ENCODE data around the gene AKAP7.
"Not testable (repeated sequence)": the region's sequence is repeated elsewhere in the genome, so short reads cannot be mapped to it uniquely, and the experiment has no call there.

GRCh38 chr6:131090339-131090738 lies 44.9 kb upstream of the AKAP7 start:
- TF ChIP-seq, protein P1, sequence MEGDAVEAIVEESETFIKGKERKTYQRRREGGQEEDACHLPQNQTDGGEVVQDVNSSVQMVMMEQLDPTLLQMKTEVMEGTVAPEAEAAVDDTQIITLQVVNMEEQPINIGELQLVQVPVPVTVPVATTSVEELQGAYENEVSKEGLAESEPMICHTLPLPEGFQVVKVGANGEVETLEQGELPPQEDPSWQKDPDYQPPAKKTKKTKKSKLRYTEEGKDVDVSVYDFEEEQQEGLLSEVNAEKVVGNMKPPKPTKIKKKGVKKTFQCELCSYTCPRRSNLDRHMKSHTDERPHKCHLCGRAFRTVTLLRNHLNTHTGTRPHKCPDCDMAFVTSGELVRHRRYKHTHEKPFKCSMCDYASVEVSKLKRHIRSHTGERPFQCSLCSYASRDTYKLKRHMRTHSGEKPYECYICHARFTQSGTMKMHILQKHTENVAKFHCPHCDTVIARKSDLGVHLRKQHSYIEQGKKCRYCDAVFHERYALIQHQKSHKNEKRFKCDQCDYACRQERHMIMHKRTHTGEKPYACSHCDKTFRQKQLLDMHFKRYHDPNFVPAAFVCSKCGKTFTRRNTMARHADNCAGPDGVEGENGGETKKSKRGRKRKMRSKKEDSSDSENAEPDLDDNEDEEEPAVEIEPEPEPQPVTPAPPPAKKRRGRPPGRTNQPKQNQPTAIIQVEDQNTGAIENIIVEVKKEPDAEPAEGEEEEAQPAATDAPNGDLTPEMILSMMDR (IDR thresholded peaks at IDR 0.05; ENCODE audit: low read length): not testable (repeated sequence)
- TF ChIP-seq EZH2phosphoT487 (IDR thresholded peaks at IDR 0.05; ENCODE audit: low read length): not testable (repeated sequence)

Data from MM.1S (cell line).